Stimulated activated memory B cell treated with anti-CD40 and anti-IgM and Interleukin-4, amounts not matched to agents 10 μg/mL and 1 μg/mL and 100 μg/mL, for 72 hours (primary cell): ENCODE results near the gene PAK2.
"Not testable (repeated sequence)": the region's sequence is repeated elsewhere in the genome, so short reads cannot be mapped to it uniquely, and the experiment has no call there.

ENCODE experiments used
- ATAC-seq: fragments of 150-1000 bp; cut with Tn5 transposase; 2 replicates; pipeline ENCODE4 v1.10.0; 2021
- H3K27ac Mint-ChIP-seq: one replicate; pipeline ENCODE4 v1.8.0; 2022; ENCODE audit warnings: mild to moderate bottlenecking, mixed read lengths
- H3K27me3 Mint-ChIP-seq: one replicate; pipeline ENCODE4 v1.8.0; 2022; ENCODE audit warnings: mixed read lengths
- H3K36me3 Mint-ChIP-seq: one replicate; pipeline ENCODE4 v1.8.0; 2022; ENCODE audit warnings: mixed read lengths
- H3K4me1 Mint-ChIP-seq: one replicate; pipeline ENCODE4 v1.8.0; 2022; ENCODE audit warnings: mixed read lengths
- H3K4me3 Mint-ChIP-seq: one replicate; pipeline ENCODE4 v1.8.0; 2022; ENCODE audit warnings: mild to moderate bottlenecking, moderate library complexity, mixed read lengths
- H3K9me3 Mint-ChIP-seq: one replicate; pipeline ENCODE4 v1.8.0; 2022; ENCODE audit warnings: mixed read lengths

PAK2 gene

GRCh38 chr3:196790636-196791035, 51.0 kb downstream of the PAK2 start:
- peaks cover 69% of the 10 kb centered on the region for H3K36me3 Mint-ChIP-seq
- no peak overlapping the region for H3K27ac Mint-ChIP-seq
- H3K27me3 Mint-ChIP-seq = no peaks in the 10 kb centered on the region
- peaks cover 34% of the 10 kb centered on the region for H3K4me1 Mint-ChIP-seq
- ATAC-seq = no peak
- peaks cover 3% of the 10 kb centered on the region for H3K9me3 Mint-ChIP-seq
- no peak overlapping the region for H3K4me3 Mint-ChIP-seq

- Mint-ChIP-seq H3K27ac (peak overlapping the region; percentile 35), H3K4me1 (peaks cover 28% of the 10 kb centered on the region), H3K36me3 (peaks cover 59% of the 10 kb centered on the region), H3K4me3 (no peak overlapping the region), H3K9me3 (peaks cover 3% of the 10 kb centered on the region), H3K27me3 (no peaks in the 10 kb centered on the region)
- ATAC-seq = no peak
Measured at GRCh38 chr3:196792771-196793170, 53.1 kb downstream of the PAK2 start.

GRCh38 chr3:196793246-196793645, 53.6 kb downstream of the PAK2 start:
- Mint-ChIP-seq H3K4me1 (peaks cover 33% of the 10 kb centered on the region), H3K36me3 (peaks cover 56% of the 10 kb centered on the region), H3K4me3 (peak overlapping the region; percentile 2), H3K27ac (peak overlapping the region; percentile 30), H3K9me3 (peaks cover 3% of the 10 kb centered on the region), H3K27me3 (no peaks in the 10 kb centered on the region)
- no peak for ATAC-seq

DNA sequence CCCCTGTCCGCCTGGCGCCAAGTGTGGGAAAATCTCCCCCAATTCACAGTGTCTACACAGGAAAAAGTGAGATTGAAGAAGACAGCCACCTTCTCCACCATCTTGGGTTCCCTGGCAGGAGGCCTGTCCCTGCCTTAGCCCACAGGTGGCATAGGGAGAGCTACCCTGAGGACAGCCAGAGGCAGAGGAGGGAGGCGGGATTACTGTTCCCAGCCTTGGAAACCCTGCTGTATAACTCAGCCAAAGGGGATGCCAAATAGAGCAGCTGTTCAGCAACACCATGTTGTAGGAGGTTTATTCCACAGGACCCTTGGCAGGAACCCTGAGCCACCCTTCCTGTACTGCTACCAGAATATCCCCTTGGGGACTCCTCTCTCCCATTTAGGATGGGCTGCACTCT, 54.8 kb downstream of the PAK2 start:
- peaks cover 3% of the 10 kb centered on the region for H3K9me3 Mint-ChIP-seq
- no peak for ATAC-seq
- H3K4me3 Mint-ChIP-seq = no peak overlapping the region
- peaks cover 50% of the 10 kb centered on the region for H3K36me3 Mint-ChIP-seq
- no peaks in the 10 kb centered on the region for H3K27me3 Mint-ChIP-seq
- H3K4me1 Mint-ChIP-seq = peaks cover 26% of the 10 kb centered on the region
- H3K27ac Mint-ChIP-seq = no peak overlapping the region

GRCh38 chr3:196796317-196796716, 56.7 kb downstream of the PAK2 start:
- Mint-ChIP-seq H3K4me3 (no peak overlapping the region), H3K27me3 (no peaks in the 10 kb centered on the region), H3K36me3 (peaks cover 40% of the 10 kb centered on the region), H3K4me1 (peaks cover 41% of the 10 kb centered on the region), H3K9me3 (peaks cover 3% of the 10 kb centered on the region), H3K27ac (no peak overlapping the region)
- ATAC-seq = no peak

GRCh38 chr3:196800742-196801434, 61.2 kb downstream of the PAK2 start:
- Mint-ChIP-seq H3K27me3 (no peaks in the 10 kb centered on the region), H3K36me3 (peaks cover 19% of the 10 kb centered on the region), H3K4me1 (peaks cover 21% of the 10 kb centered on the region), H3K27ac (peak overlapping the region; percentile 40), H3K9me3 (no peaks in the 10 kb centered on the region), H3K4me3 (no peak overlapping the region)
- no peak for ATAC-seq

DNA sequence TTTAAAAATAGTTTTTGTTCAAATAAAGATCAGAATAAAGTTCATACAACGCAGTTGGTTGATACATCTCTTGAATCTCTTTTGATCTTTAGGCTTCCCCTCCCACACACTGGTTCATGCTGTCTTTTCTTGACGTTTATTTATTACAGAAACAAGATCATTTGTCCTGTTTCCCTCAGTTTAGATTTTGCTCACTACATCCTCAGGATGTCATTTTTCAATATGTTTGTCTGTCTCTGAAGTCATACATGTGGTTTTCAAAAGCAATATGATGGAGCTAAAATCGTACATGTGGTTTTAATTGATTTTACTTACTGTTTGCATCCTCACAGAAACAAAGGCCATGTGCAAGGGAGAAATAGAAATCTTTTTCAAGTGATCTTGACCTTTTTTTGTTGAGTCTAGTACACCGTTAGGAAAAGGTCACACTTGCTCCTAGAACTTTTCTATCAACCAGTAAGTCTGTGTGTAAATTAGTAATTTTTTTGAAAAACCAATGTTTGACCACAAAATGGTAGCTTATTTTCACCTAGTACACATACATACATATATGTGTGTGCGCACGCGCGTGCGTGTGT, 64.3 kb downstream of the PAK2 start:
- H3K27ac Mint-ChIP-seq = no peak overlapping the region
- no peaks in the 10 kb centered on the region for H3K9me3 Mint-ChIP-seq
- no peak for ATAC-seq
- peaks cover 37% of the 10 kb centered on the region for H3K36me3 Mint-ChIP-seq
- H3K4me1 Mint-ChIP-seq = peaks cover 14% of the 10 kb centered on the region
- H3K4me3 Mint-ChIP-seq = no peak overlapping the region
- no peaks in the 10 kb centered on the region for H3K27me3 Mint-ChIP-seq

DNA sequence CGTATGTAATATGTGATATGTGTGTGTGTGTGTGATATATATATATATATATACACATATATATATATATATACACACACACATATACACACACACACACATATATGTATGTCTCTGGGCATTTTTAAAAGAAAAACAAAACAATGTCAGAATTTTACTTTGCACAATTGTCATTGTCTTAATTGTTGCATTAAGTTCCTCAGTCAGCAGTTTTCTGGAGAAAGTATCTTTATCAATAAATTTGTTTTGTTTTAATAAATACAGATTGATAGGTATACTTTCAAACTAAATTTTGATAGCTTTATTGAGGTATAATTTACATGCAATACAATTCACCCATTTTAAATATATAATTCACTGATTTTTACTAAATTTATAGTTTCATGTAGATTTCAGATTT, 65.1 kb downstream of the PAK2 start:
- Mint-ChIP-seq H3K9me3 (no peaks in the 10 kb centered on the region), H3K27me3 (no peaks in the 10 kb centered on the region), H3K27ac (no peak overlapping the region), H3K36me3 (peaks cover 37% of the 10 kb centered on the region), H3K4me1 (peaks cover 14% of the 10 kb centered on the region), H3K4me3 (no peak overlapping the region)
- no peak for ATAC-seq

DNA sequence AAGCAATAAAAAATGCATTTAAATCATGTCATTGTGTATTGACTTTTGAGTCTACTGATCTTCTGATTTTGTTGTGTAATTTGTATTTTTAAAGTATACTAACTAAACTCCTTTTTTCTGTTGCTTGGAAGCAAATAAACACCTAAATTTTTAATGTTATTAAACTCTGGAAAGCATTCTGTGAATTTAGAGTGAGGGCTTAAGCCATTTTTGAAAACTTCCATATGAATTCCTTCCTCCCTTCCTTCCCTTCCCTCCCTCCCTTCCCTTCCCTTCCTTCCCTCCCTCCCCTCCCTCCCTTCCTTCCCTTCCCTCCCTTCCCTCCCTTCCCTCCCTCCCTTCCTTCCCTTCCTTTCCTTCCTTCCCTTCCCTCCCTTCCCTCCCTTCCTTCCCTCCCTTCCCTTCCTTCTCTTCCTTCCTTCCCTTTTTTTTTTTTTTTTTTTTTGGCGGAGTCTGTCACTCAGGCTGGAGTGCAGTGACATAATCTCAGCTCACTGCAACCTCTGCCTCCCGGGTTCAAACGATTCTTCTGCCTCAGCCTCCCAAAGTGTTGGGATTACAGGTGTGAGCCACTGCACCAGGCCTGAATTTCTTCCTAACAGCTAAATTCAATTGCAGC, 71.4 kb downstream of the PAK2 start:
- no peaks in the 10 kb centered on the region for H3K9me3 Mint-ChIP-seq
- no peak overlapping the region for H3K4me3 Mint-ChIP-seq
- ATAC-seq = no peak
- peak overlapping the region; percentile 35 for H3K27ac Mint-ChIP-seq
- H3K4me1 Mint-ChIP-seq = no peaks in the 10 kb centered on the region
- peaks cover 57% of the 10 kb centered on the region for H3K36me3 Mint-ChIP-seq
- no peaks in the 10 kb centered on the region for H3K27me3 Mint-ChIP-seq

DNA sequence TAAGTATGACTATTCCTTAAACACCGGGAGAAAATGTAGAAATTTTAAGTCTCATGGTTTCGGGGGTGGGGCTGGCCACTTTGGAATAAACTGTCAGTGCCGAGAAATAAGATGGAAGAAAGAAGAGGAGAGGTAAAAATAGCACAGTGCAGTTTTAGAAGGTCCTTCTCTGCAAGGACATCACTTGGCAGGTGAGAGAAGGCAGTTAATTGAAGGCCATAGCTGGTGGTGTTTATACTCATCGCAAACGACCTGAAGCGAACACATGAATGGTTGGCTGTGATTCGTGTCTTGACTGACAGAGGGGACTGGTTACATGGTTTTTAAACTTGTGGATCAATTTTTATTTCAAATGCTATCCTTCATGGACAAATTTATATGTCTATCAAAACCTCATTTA, 73.2 kb downstream of the PAK2 start:
- H3K36me3 Mint-ChIP-seq = peaks cover 46% of the 10 kb centered on the region
- no peak overlapping the region for H3K27ac Mint-ChIP-seq
- no peak for ATAC-seq
- H3K27me3 Mint-ChIP-seq = no peaks in the 10 kb centered on the region
- H3K9me3 Mint-ChIP-seq = no peaks in the 10 kb centered on the region
- no peaks in the 10 kb centered on the region for H3K4me1 Mint-ChIP-seq
- no peak overlapping the region for H3K4me3 Mint-ChIP-seq

DNA sequence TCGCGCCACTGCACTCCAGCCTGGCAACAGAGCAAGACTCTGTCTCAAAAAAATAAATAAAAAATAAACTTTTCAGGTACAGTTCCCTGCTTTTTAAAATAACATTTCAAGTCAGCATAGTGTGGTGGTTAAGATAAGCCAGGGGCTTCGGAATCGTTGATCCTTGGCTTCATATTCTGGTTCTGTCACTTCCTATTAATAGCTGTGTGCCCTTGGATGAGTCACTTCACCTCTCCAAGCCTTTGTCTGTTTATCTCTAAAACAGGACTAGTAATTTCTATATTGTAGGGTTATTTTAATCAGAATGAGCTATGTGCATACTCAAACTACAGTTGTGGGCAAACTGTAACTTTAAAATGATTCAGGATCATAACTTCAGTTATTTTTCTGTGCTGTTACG, 74.2 kb downstream of the PAK2 start:
- H3K27ac Mint-ChIP-seq = no peak overlapping the region
- no peaks in the 10 kb centered on the region for H3K27me3 Mint-ChIP-seq
- H3K9me3 Mint-ChIP-seq = no peaks in the 10 kb centered on the region
- H3K36me3 Mint-ChIP-seq = peaks cover 43% of the 10 kb centered on the region
- H3K4me3 Mint-ChIP-seq = no peak overlapping the region
- no peak for ATAC-seq
- no peaks in the 10 kb centered on the region for H3K4me1 Mint-ChIP-seq

GRCh38 chr3:196821806-196822355, 82.2 kb downstream of the PAK2 start:
- no peak for ATAC-seq
- Mint-ChIP-seq H3K27ac (no peak overlapping the region), H3K4me3 (no peak overlapping the region), H3K4me1 (no peaks in the 10 kb centered on the region), H3K27me3 (no peaks in the 10 kb centered on the region), H3K36me3 (peaks cover 58% of the 10 kb centered on the region), H3K9me3 (no peaks in the 10 kb centered on the region)

GRCh38 chr3:196829651-196830050, 90.0 kb downstream of the PAK2 start:
- peaks cover 18% of the 10 kb centered on the region for H3K36me3 Mint-ChIP-seq
- peak overlapping the region; percentile 41 for H3K27ac Mint-ChIP-seq

DNA sequence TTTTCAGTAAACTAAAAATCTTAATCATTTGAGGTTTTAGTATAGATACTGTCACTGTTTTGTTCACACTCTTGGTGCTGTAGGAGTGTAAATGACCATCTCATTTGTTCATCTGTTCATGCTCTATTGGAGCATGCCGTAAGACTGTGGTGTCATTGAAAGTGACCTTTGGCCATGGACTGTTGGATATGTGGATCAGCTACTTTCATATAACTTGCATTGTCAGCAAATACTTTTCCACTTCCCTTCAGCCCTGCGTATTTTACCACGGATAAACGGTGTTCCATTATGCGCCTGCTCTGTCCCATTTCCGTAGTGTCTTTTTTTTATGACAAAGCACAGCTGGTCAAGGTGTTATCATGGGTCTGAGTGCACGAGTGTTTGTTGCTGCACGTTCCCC, 95.4 kb downstream of the PAK2 start:
- no peak for ATAC-seq
- Mint-ChIP-seq H3K36me3 (no peaks in the 10 kb centered on the region), H3K27ac (no peak overlapping the region), H3K4me3 (no peak overlapping the region), H3K9me3 (no peaks in the 10 kb centered on the region), H3K27me3 (no peaks in the 10 kb centered on the region), H3K4me1 (no peaks in the 10 kb centered on the region)

More at GRCh38 chr3:196829651-196830050, 90.0 kb downstream of the PAK2 start:
- H3K4me1 Mint-ChIP-seq, H3K9me3 Mint-ChIP-seq, H3K27me3 Mint-ChIP-seq, ATAC-seq, H3K4me3 Mint-ChIP-seq: not testable (repeated sequence)

DNA sequence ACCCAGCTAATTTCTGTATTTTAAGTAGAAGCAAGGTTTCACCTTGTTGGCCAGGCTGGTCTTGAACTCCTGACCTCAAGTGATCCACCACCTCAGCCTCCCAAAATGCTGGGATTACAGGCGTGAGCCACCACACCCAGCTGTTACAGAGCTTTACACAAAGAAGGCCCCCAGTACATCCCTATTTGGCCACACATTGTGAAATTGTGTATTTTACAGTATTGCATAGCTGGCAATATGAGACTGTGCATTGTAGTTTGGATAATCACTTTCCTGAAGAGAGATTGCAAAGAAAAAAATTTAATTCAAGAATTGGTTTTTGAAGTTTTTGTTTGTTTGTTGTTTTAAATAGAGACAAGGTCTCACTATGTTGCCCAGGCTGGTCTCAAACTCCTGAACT, 97.0 kb downstream of the PAK2 start:
- H3K9me3 Mint-ChIP-seq, H3K36me3 Mint-ChIP-seq, H3K27ac Mint-ChIP-seq, H3K4me1 Mint-ChIP-seq, H3K4me3 Mint-ChIP-seq, H3K27me3 Mint-ChIP-seq, ATAC-seq: not testable (repeated sequence)
